HCT116 (cell line): ENCODE measurements around the gene APBB2. TPM values are rescaled to one million over a fixed set of nuclear protein-coding genes. Genes with fewer than 3 reads are reported as not detected.

ENCODE experiments used
- ATAC-seq: fragments of 200-7000 bp; cut with Tn5 transposase; 2 replicates; pipeline ENCODE4 v1.9.1; 2020; ENCODE audit warnings: mild to moderate bottlenecking, moderate library complexity
- BruUV-seq: library from RNA; stranded (reverse); fragments of 400-500 nt; replicated peaks from 2 replicates; lab custom pipeline; 2021; lab: Mats Ljungman, UMichigan
- CTCF ChIA-PET: fragments of 300-600 bp; sonication (Branson Sonifier 250); formaldehyde crosslinking; loops from one replicate; lab custom pipeline; 2021; ENCODE audit warnings: antibody characterized with exemption; lab: Charles Lee
- POLR2A ChIA-PET: fragments of 300-600, 350-600 bp; sonication (Branson Sonifier 250); formaldehyde crosslinking; loops from one replicate; lab custom pipeline; 2021; ENCODE audit warnings: antibody characterized with exemption; lab: Charles Lee
- RAD21 ChIA-PET, 2 experiments: fragments of 300-600 bp; sonication (Branson Sonifier 250); formaldehyde crosslinking; loops; one replicate each; lab custom pipeline; 2023; ENCODE audit warnings: low total read pairs in 2 of 2; ENCODE audit not compliant: uncharacterized antibody in 2 of 2, unreplicated experiment in 2 of 2, low non-redundant PET in 1 of 2; lab: Charles Lee
- DNase-seq: peaks from one replicate; pipeline ENCODE4 v3.0.0-alpha.2; 2010; ENCODE audit warnings: low read depth, low spot score
- H2AFZ ChIP-seq: fragments of 200-600 bp; shearing (Covaris generic), sonication (generic); 2 replicates; pipeline ENCODE4 v1.6.1; 2017; ENCODE audit warnings: low read depth, mixed run types, mixed read lengths, antibody characterized with exemption, low read length; ENCODE audit not compliant: poor library complexity, severe bottlenecking
- H3K27ac ChIP-seq: 2 replicates; pipeline ENCODE4 v1.5.1; 2012; ENCODE audit warnings: low read depth, low read length
- H3K27me3 ChIP-seq: fragments of 200-600 bp; sonication (generic); 2 replicates; pipeline ENCODE4 v1.6.1; 2016; ENCODE audit warnings: mixed run types, low read length, mixed read lengths; ENCODE audit not compliant: insufficient read depth
- H3K36me3 ChIP-seq, 2 experiments: fragments of 200-500 bp in 1 of 2; fragments of 200-600 bp in 1 of 2; sonication (Bioruptor generic) in 1 of 2; sonication (generic) in 1 of 2; 2 replicates each; pipeline versions ENCODE4 v1.5.1 to v1.6.1; 2014 to 2016; ENCODE audit warnings: low read length in 2 of 2, inconsistent platforms in 1 of 2, mixed read lengths in 1 of 2, mixed run types in 1 of 2; ENCODE audit not compliant: insufficient read depth in 2 of 2, control insufficient read depth in 1 of 2
- H3K4me1 ChIP-seq, 2 experiments: fragments of 200-600 bp in 1 of 2; sonication (generic) in 1 of 2; 2 replicates each; pipeline versions ENCODE4 v1.5.1 to v1.6.1; 2012 to 2017; ENCODE audit warnings: low read length in 2 of 2, inconsistent platforms in 1 of 2, mild to moderate bottlenecking in 1 of 2, mixed read lengths in 1 of 2, mixed run types in 1 of 2, moderate library complexity in 1 of 2; ENCODE audit not compliant: insufficient read depth in 2 of 2, control insufficient read depth in 1 of 2
- H3K4me2 ChIP-seq: fragments of 200-600 bp; sonication (generic); 2 replicates; pipeline ENCODE4 v1.6.1; 2017; ENCODE audit warnings: mixed run types, low read length, mixed read lengths
- H3K4me3 ChIP-seq, 2 experiments: fragments of 200-600 bp in 1 of 2; sonication (generic) in 1 of 2; replicated peaks in 1 of 2; 2 replicates each; pipeline ENCODE4 v1.5.1; 2011 to 2016; ENCODE audit warnings: low read length in 2 of 2, control low read depth in 1 of 2, low read depth in 1 of 2, mild to moderate bottlenecking in 1 of 2, mixed read lengths in 1 of 2, mixed run types in 1 of 2
- H3K79me2 ChIP-seq: fragments of 200-600 bp; sonication (generic); 2 replicates; pipeline ENCODE4 v1.6.1; 2017; ENCODE audit warnings: mild to moderate bottlenecking, mixed run types, low read length, moderate library complexity, mixed read lengths; ENCODE audit not compliant: insufficient read depth
- H3K9ac ChIP-seq: fragments of 200-600 bp; sonication (generic); 2 replicates; pipeline ENCODE4 v1.6.1; 2016; ENCODE audit warnings: low read length, mixed read lengths
- H3K9me2 ChIP-seq: fragments of 200-600 bp; sonication (generic), shearing (Covaris generic); 2 replicates; pipeline ENCODE4 v1.6.1; 2017; ENCODE audit warnings: mixed run types, mild to moderate bottlenecking, moderate library complexity; ENCODE audit not compliant: insufficient read depth
- H3K9me3 ChIP-seq, 2 experiments: fragments of 200-500 bp in 1 of 2; fragments of 200-600 bp in 1 of 2; sonication (Bioruptor generic) in 1 of 2; sonication (generic) in 1 of 2; 2 replicates each; pipeline ENCODE4 v1.6.1; 2014 to 2017; ENCODE audit warnings: low read length in 2 of 2, mixed read lengths in 2 of 2, inconsistent platforms in 1 of 2, low read depth in 1 of 2, mild to moderate bottlenecking in 1 of 2, mixed run types in 1 of 2, moderate library complexity in 1 of 2; ENCODE audit not compliant: control insufficient read depth in 1 of 2, insufficient read depth in 1 of 2
- H4K20me1 ChIP-seq: fragments of 200-600 bp; sonication (generic), shearing (Covaris generic); 2 replicates; pipeline ENCODE4 v1.6.1; 2017; ENCODE audit warnings: mixed run types, mild to moderate bottlenecking, moderate library complexity; ENCODE audit not compliant: insufficient read depth
- CEBPB ChIP-seq: IDR thresholded peaks from 2 replicates; pipeline ENCODE4 v1.6.1; 2012; ENCODE audit warnings: low read depth
- EGR1 ChIP-seq: IDR thresholded peaks from 2 replicates; pipeline ENCODE4 v1.6.1; 2012; ENCODE audit warnings: low read depth
- EZH2 ChIP-seq: fragments of 200-600 bp; sonication (generic); IDR thresholded peaks from 2 replicates; pipeline ENCODE4 v1.6.1; 2017; ENCODE audit warnings: antibody characterized with exemption, mixed run types
- EZH2phosphoT487 ChIP-seq: fragments of 200-600 bp; IDR thresholded peaks from 2 replicates; pipeline ENCODE4 v1.6.1; 2018; ENCODE audit warnings: antibody characterized with exemption, borderline replicate concordance
- FOSL1 ChIP-seq: IDR thresholded peaks from 2 replicates; pipeline ENCODE4 v1.6.1; 2012; ENCODE audit warnings: low read depth
- JUND ChIP-seq: IDR thresholded peaks from 2 replicates; pipeline ENCODE4 v1.6.1; 2012
- POLR2A ChIP-seq: IDR thresholded peaks from 2 replicates; pipeline ENCODE4 v1.7.0; 2011; ENCODE audit warnings: borderline replicate concordance; ENCODE audit not compliant: insufficient read depth, insufficient read length; ENCODE audit errors: extremely low read depth
- RAD21 ChIP-seq: IDR thresholded peaks from 2 replicates; pipeline ENCODE4 v1.6.1; 2012; ENCODE audit warnings: low read depth, mild to moderate bottlenecking
- SIN3A ChIP-seq: IDR thresholded peaks from 2 replicates; pipeline ENCODE4 v1.6.1; 2012; ENCODE audit warnings: low read depth
- SP1 ChIP-seq: IDR thresholded peaks from 2 replicates; pipeline ENCODE4 v1.6.1; 2012; ENCODE audit warnings: low read depth
- SRF ChIP-seq: IDR thresholded peaks from 2 replicates; pipeline ENCODE4 v1.6.1; 2012; ENCODE audit warnings: low read depth
- YY1 ChIP-seq: IDR thresholded peaks from 2 replicates; pipeline ENCODE4 v1.6.1; 2011; ENCODE audit warnings: low read length, low read depth, moderate library complexity, mild to moderate bottlenecking; ENCODE audit not compliant: insufficient replicate concordance; ENCODE audit errors: extremely low read depth
- ZFX ChIP-seq: fragments of 450-650 bp; IDR thresholded peaks from 2 replicates; pipeline ENCODE4 v1.6.1; 2017
- ZNF274 ChIP-seq: fragments of 200-500 bp; sonication (Bioruptor generic); IDR thresholded peaks from 2 replicates; pipeline ENCODE4 v1.6.1; 2014; ENCODE audit warnings: mild to moderate bottlenecking, low read depth, low read length, inconsistent platforms
- intact Hi-C: fragments of 100-400 bp; cut with micrococcal nuclease; formaldehyde crosslinking; loops from 2 replicates; pipeline ENCODE4 v1.10.0; 2022
- total RNA-seq: library from RNA; stranded (reverse); gene quantifications from one replicate; pipeline ENCODE4 v1.2.1, GENCODE V29; 2021; ENCODE audit not compliant: unreplicated experiment
- TF ChIP-seq, protein P1 (sequence below): IDR thresholded peaks from 2 replicates; pipeline ENCODE4 v1.6.1; 2012; ENCODE audit warnings: low read depth
- TF ChIP-seq, protein P2 (sequence below): IDR thresholded peaks from 2 replicates; pipeline ENCODE4 v1.6.1; 2012
- TF ChIP-seq, protein P3 (sequence below): IDR thresholded peaks from 2 replicates; pipeline ENCODE4 v1.6.1; 2011; ENCODE audit warnings: mild to moderate bottlenecking, low read length, moderate library complexity; ENCODE audit not compliant: insufficient replicate concordance; ENCODE audit errors: extremely low read depth
- TF ChIP-seq, protein P4 (sequence below): IDR thresholded peaks from 2 replicates; pipeline ENCODE4 v1.6.1; 2012

Gene APBB2
- total RNA-seq, 1 experiment from 2014 or later = 72.5 TPM

DNA sequence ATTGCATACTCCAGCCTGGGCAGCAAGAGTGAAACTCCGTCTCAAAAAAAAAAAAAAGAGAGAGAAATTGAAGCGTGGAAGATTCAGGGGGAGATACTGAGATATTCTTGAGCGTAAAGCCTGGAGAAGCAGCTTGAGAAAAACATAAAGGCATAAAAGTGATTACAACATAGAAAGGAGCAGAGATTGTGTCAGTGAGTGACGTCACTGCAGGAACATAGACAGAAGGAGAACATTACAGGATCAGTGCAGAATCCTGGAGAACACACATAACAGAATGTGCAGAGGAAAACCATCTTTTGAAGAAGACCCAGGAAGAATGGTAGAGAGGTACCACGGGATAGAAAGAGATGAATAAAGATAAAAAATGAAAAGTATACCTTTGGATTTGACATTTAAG, 147.0 kb downstream of the APBB2 start:
- no peak for ATAC-seq
- no peaks in the 10 kb centered on the region for H3K27me3 ChIP-seq
- no peaks in the 10 kb centered on the region for H3K9me2 ChIP-seq
- no peaks in the 10 kb centered on the region for H3K36me3 ChIP-seq
- H3K9ac ChIP-seq = no peak overlapping the region
- TF ChIP-seq RAD21 (no peak), CEBPB (no peak), YY1 (no peak), EZH2phosphoT487 (no peak), FOSL1 (no peak), ZNF274 (no peak), JUND (no peak), POLR2A (no peak), EGR1 (no peak), SIN3A (no peak), SRF (no peak), SP1 (no peak), EZH2 (no peak), ZFX (no peak)
- TF ChIP-seq, protein P1, sequence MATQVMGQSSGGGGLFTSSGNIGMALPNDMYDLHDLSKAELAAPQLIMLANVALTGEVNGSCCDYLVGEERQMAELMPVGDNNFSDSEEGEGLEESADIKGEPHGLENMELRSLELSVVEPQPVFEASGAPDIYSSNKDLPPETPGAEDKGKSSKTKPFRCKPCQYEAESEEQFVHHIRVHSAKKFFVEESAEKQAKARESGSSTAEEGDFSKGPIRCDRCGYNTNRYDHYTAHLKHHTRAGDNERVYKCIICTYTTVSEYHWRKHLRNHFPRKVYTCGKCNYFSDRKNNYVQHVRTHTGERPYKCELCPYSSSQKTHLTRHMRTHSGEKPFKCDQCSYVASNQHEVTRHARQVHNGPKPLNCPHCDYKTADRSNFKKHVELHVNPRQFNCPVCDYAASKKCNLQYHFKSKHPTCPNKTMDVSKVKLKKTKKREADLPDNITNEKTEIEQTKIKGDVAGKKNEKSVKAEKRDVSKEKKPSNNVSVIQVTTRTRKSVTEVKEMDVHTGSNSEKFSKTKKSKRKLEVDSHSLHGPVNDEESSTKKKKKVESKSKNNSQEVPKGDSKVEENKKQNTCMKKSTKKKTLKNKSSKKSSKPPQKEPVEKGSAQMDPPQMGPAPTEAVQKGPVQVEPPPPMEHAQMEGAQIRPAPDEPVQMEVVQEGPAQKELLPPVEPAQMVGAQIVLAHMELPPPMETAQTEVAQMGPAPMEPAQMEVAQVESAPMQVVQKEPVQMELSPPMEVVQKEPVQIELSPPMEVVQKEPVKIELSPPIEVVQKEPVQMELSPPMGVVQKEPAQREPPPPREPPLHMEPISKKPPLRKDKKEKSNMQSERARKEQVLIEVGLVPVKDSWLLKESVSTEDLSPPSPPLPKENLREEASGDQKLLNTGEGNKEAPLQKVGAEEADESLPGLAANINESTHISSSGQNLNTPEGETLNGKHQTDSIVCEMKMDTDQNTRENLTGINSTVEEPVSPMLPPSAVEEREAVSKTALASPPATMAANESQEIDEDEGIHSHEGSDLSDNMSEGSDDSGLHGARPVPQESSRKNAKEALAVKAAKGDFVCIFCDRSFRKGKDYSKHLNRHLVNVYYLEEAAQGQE = no peak
- TF ChIP-seq, protein P2, sequence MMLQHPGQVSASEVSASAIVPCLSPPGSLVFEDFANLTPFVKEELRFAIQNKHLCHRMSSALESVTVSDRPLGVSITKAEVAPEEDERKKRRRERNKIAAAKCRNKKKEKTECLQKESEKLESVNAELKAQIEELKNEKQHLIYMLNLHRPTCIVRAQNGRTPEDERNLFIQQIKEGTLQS = no peak
- TF ChIP-seq, protein P3, sequence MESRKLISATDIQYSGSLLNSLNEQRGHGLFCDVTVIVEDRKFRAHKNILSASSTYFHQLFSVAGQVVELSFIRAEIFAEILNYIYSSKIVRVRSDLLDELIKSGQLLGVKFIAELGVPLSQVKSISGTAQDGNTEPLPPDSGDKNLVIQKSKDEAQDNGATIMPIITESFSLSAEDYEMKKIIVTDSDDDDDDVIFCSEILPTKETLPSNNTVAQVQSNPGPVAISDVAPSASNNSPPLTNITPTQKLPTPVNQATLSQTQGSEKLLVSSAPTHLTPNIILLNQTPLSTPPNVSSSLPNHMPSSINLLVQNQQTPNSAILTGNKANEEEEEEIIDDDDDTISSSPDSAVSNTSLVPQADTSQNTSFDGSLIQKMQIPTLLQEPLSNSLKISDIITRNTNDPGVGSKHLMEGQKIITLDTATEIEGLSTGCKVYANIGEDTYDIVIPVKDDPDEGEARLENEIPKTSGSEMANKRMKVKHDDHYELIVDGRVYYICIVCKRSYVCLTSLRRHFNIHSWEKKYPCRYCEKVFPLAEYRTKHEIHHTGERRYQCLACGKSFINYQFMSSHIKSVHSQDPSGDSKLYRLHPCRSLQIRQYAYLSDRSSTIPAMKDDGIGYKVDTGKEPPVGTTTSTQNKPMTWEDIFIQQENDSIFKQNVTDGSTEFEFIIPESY = no peak
- TF ChIP-seq, protein P4, sequence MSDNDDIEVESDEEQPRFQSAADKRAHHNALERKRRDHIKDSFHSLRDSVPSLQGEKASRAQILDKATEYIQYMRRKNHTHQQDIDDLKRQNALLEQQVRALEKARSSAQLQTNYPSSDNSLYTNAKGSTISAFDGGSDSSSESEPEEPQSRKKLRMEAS = no peak
- no peak overlapping the region for H3K4me2 ChIP-seq
- peaks cover 40% of the 10 kb centered on the region for H3K79me2 ChIP-seq
- no peak overlapping the region for H2AFZ ChIP-seq
- intact Hi-C loops = no loop called here
- RAD21 ChIA-PET = no interaction called here
- BruUV-seq = no TSS peak
- H3K4me3 ChIP-seq = no peak overlapping the region
- H3K27ac ChIP-seq = no peak overlapping the region
- H3K9me3 ChIP-seq = no peaks in the 10 kb centered on the region
- POLR2A ChIA-PET = no interaction called here
- H4K20me1 ChIP-seq = peaks cover 9% of the 10 kb centered on the region; the same call in 1 of the 2 replicates
- DNase-seq = no peak
- no peaks in the 10 kb centered on the region for H3K4me1 ChIP-seq
- CTCF ChIA-PET = no interaction called here
